Lung (tissue), 12 donors: ENCODE measurements around the gene RMC1. TPM values are rescaled to one million over a fixed set of nuclear protein-coding genes. Genes with fewer than 3 reads are reported as not detected.
"Not testable (repeated sequence)": the region's sequence is repeated elsewhere in the genome, so short reads cannot be mapped to it uniquely, and the experiment has no call there.

ENCODE experiments used
- ATAC-seq: fragments of 200-7000 bp; cut with Tn5 transposase; one replicate; pipeline ENCODE4 v1.9.1; 2020; ENCODE audit warnings: moderate number of reproducible peaks; ENCODE audit not compliant: insufficient read depth, low FRiP score
- DNase-seq, 3 donors: peaks; one replicate each; pipeline ENCODE4 v3.0.0-alpha.2; 2013 to 2017
- H3K27ac ChIP-seq, 2 donors: one replicate each; pipeline ENCODE4 v1.5.1; 2013; ENCODE audit warnings: mild to moderate bottlenecking in 2 of 2, moderate library complexity in 2 of 2, control low read depth in 1 of 2, inconsistent platforms in 1 of 2, low read depth in 1 of 2, low read length in 1 of 2
- H3K27me3 ChIP-seq, 3 donors: one replicate each; pipeline ENCODE4 v1.5.1; 2013; ENCODE audit warnings: low read length in 2 of 3; ENCODE audit not compliant: control insufficient read depth in 3 of 3, insufficient read depth in 3 of 3
- H3K36me3 ChIP-seq, 4 donors: one replicate each; pipeline ENCODE4 v1.5.1; 2013; ENCODE audit warnings: low read length in 4 of 4, mild to moderate bottlenecking in 1 of 4, moderate library complexity in 1 of 4; ENCODE audit not compliant: control insufficient read depth in 4 of 4, insufficient read depth in 4 of 4
- H3K4me1 ChIP-seq, 5 donors: one replicate each; pipeline ENCODE4 v1.5.1; 2013; ENCODE audit warnings: low read length in 5 of 5, mild to moderate bottlenecking in 2 of 5, moderate library complexity in 1 of 5; ENCODE audit not compliant: control insufficient read depth in 5 of 5, insufficient read depth in 5 of 5
- H3K4me3 ChIP-seq: one replicate; pipeline ENCODE4 v1.5.1; 2013; ENCODE audit warnings: mild to moderate bottlenecking, control low read depth, moderate library complexity
- H3K9ac ChIP-seq, 2 donors: one replicate each; pipeline ENCODE4 v1.5.1; 2013; ENCODE audit warnings: low read length in 2 of 2, control low read depth in 1 of 2; ENCODE audit not compliant: insufficient read depth in 1 of 2
- H3K9me3 ChIP-seq, 4 donors: one replicate each; pipeline ENCODE4 v1.5.1; 2013; ENCODE audit warnings: low read length in 3 of 4, mild to moderate bottlenecking in 1 of 4, moderate library complexity in 1 of 4; ENCODE audit not compliant: control insufficient read depth in 4 of 4, insufficient read depth in 3 of 4
- WGBS, 2 donors: extraction: QIAGEN DNeasy Blood & Tissue Kit; methylation state at CpG; one replicate each; pipeline ENCODE4 v1.1.7; 2013; 5-methylcytosine and 5-hydroxymethylcytosine counted together
- polyA plus RNA-seq, 2 donors: library from polyadenylated mRNA; stranded (reverse); fragments of 200-250 nt; gene quantifications; one replicate each; pipeline ENCODE4 v1.2.1, GENCODE V29; 2013
- total RNA-seq, 2 donors: library from RNA; depleted of rRNA in 1 of 2; stranded (reverse); fragments of >200 nt in 1 of 2; gene quantifications; one replicate each; pipeline ENCODE4 v1.2.1, GENCODE V29; 2014 to 2021
- TF ChIP-seq, protein P1 (sequence below): IDR thresholded peaks from 2 replicates; pipeline ENCODE4 v1.5.1; 2012; ENCODE audit warnings: mild to moderate bottlenecking; ENCODE audit errors: control extremely low read depth, extremely low read depth
- donor health status: control.
- donor health status: control.
- donor health status: Bipolar disorder and iron deficiency.
- donor health status: healthy.
- donor health status: DM: yes; HTN: yes; CAD: no.

RMC1 gene
- total and polyA plus RNA-seq, 4 donors, result 28.2 to 71.3 (median 32.2) TPM

DNA sequence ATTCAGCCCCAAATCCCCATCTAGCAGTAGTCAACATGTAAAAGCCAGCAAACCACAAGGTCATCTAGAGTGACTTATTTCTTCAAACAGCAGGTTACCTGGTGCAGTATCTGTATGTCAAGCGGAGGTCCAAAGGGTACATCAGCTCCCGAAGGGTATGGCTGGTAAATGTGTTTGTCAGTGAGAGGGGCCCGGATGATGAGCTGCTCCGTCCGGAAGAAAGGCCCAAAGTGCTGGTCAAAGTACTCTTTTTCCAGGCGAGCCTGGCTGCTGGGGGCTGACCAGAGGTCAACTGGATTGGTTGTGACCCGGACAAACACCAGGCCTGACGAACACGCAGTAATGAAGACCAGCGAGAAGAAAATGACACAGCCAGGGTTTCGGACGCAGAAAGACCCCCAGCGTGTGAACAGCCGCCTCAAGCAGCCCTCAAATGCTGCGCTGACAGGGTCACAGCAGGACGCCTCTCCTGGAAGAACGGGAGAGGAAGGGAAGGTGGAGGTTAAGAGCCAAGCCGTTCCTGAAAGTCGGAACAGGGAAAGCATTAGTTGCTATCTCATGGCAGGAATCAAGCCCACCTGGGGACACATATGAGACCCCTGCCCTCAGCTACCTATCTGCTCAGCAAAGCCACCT, 53.0 kb downstream of the RMC1 start:
- no peak for ATAC-seq
- DNase-seq, result no peak
- no peaks in the 10 kb centered on the region for H3K27me3 ChIP-seq
- no peak overlapping the region for H3K27ac ChIP-seq
- 95 to 96% methylated on average over 19 of the region's 19 CpGs for WGBS, 2 donors
- peaks cover 0 to 3% (median 0%) of the 10 kb centered on the region in 4 donors for H3K9me3 ChIP-seq
- peaks cover 0 to 8% (median 0%) of the 10 kb centered on the region in 5 donors for H3K4me1 ChIP-seq
- TF ChIP-seq, protein P1, sequence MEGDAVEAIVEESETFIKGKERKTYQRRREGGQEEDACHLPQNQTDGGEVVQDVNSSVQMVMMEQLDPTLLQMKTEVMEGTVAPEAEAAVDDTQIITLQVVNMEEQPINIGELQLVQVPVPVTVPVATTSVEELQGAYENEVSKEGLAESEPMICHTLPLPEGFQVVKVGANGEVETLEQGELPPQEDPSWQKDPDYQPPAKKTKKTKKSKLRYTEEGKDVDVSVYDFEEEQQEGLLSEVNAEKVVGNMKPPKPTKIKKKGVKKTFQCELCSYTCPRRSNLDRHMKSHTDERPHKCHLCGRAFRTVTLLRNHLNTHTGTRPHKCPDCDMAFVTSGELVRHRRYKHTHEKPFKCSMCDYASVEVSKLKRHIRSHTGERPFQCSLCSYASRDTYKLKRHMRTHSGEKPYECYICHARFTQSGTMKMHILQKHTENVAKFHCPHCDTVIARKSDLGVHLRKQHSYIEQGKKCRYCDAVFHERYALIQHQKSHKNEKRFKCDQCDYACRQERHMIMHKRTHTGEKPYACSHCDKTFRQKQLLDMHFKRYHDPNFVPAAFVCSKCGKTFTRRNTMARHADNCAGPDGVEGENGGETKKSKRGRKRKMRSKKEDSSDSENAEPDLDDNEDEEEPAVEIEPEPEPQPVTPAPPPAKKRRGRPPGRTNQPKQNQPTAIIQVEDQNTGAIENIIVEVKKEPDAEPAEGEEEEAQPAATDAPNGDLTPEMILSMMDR, result no peak
- H3K4me3 ChIP-seq, result no peak overlapping the region
- no peak overlapping the region for H3K9ac ChIP-seq
- H3K36me3 ChIP-seq, result peaks cover 21 to 53% (median 40%) of the 10 kb centered on the region in 4 donors

DNA sequence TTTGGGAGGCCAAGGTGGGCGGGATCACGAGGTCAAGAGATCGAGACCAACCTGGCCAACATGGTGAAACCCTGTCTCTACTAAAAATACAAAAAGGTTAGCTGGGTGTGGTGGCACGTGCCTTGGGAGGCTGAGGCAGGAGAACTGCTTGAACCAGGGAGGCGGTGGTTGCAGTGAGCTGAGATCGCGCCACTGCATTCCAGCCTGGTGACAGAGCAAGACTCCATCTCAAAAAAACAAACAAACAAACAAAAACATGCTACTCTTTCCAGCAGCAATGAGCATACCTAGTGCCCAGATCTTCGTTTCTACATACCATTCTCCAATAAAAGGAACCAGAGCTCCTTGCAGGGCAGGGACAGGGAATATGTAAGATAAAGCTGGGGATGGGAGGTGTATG, 54.2 kb downstream of the RMC1 start:
- WGBS, 2 donors, result 93 to 95% methylated on average over 8 of the region's 8 CpGs
- not testable (repeated sequence) for H3K27me3 ChIP-seq, H3K9me3 ChIP-seq, H3K9ac ChIP-seq, H3K4me3 ChIP-seq, H3K4me1 ChIP-seq, H3K27ac ChIP-seq, ATAC-seq, DNase-seq
- peaks cover 15 to 50% (median 40%) of the 10 kb centered on the region in 4 donors for H3K36me3 ChIP-seq

DNA sequence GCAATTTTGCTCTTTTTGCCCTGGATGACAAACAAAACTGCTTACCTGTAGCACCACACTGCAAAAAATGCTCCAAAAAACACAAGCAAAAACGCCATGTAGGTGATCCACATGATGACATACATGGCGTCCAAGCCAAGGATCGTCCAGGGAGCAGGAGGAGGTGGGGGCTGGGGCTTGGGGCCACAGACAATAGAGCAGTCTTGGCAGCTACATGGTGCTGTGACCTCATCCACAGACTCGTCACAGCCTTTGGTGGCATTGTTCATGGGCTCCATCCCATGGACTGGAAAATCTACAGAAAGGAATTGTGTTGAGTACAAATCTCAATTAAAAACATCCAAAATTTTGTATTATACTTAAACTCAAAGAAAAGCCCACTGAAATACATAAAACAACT, 56.9 kb downstream of the RMC1 start:
- ATAC-seq, result no peak
- Histone ChIP-seq H3K4me1 (peaks cover 0 to 3% (median 0%) of the 10 kb centered on the region in 5 donors), H3K9me3 (no peaks in the 10 kb centered on the region), H3K27me3 (no peaks in the 10 kb centered on the region), H3K9ac (no peak overlapping the region), H3K27ac (no peak overlapping the region), H3K36me3 (peaks cover 8 to 37% (median 26%) of the 10 kb centered on the region in 4 donors), H3K4me3 (no peak overlapping the region)
- TF ChIP-seq, protein P1, result no peak
- WGBS, 2 donors, result 88 to 97% methylated on average over 4 of the region's 4 CpGs
- DNase-seq, result no peak

DNA sequence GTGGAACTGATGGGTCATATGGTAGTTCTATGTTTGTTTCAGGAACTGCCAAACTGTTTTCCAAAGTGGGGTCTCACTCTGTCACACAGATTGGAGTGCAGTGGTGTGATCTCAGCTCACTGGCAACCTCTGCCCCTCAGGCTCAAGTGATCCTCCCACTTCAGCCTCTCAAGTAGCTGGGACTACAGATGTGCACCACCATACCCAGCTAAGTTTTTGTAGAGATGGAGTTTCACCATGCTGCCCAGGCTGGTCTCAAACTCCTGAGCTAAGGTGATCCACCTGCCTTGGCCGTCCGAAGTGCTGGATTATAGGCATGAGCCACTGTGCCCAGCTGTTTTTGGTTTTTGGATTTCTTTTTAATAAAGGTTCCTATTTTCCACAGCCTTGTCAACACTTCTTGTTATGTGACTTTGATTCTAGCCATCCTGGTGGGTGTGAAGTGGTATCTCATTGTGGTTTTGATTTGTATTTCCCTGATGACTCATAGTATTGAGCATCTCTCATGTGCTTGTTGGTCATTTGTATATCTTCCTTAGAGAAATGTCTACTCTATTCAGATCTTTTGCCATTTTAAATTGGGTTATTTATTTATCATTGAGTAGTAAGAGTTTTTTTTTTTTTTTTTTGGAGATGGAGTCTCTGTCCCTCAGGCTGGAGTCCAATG, 60.2 kb downstream of the RMC1 start:
- no peak for DNase-seq
- Histone ChIP-seq H3K4me3 (no peak overlapping the region), H3K9me3 (no peaks in the 10 kb centered on the region), H3K27me3 (no peaks in the 10 kb centered on the region), H3K36me3 (peaks cover 4 to 34% (median 18%) of the 10 kb centered on the region in 4 donors), H3K9ac (no peak overlapping the region), H3K4me1 (peaks cover 0 to 15% (median 6%) of the 10 kb centered on the region in 5 donors), H3K27ac (no peak overlapping the region)
- WGBS, 2 donors, result 97 to 98% methylated on average over 2 of the region's 2 CpGs
- ATAC-seq, result no peak
- TF ChIP-seq, protein P1, result no peak
